ENCODE measurements around the gene SLX4IP.
"Not testable (repeated sequence)": the region's sequence is repeated elsewhere in the genome, so short reads cannot be mapped to it uniquely, and the experiment has no call there.

Gene SLX4IP

DNA sequence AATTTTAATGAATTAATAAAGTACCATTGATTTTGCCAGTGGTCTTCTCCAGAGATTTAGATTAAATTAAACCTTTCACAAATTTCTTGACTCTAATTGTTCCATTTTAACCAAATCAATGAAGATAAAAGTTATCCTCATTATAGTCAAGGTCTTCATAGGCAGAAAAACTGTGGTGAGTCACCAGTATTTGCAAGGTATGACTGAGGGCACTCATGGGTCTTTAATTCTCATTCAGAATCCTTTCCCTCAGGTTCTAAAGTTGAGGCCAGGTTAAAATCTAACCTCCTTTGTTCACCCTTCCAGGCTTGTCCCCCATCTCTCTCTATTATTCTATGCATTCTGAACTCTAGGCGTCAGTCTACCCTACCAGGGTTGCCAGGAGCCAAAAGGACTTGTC is 144.8 kb downstream of the SLX4IP start:
- no peak for DNase-seq

DNA sequence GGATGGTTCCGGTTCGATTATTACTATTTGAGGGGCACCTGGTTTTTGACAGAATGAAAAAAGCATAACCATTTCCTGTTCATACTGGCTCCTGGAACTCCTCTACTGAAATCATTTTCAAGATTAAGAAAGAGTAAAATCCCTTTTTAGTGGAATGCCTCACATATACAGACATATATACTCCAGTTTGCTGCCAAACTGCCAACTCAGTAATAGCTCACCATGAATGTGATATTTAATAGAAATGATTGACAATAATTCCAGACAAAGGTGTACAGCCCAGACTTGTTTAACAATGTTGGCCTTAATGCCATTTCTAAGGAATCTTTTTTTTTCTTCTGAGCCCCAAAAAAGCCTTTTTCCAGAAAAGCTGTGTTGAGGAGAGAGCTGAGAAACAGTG is 145.6 kb downstream of the SLX4IP start:
- no peak for DNase-seq

DNA sequence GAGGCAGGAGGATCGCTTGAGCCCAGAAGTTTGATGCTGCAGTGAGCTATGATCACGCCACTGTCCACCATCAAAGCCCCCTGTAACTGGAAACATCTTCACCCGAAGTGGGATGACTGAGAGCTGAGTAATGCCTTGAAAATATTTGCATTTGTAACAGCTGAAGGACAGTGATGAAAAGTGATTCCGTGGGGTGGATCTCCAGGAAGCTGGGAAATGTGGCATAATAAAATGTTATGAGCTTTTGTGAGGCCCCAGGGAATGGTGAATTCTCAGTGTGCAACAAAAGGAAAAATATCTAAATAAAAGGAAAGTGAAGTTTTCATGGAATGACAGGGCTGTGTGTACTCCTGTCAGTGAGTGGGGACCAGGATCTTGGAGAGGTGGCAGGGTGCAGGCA is 146.7 kb downstream of the SLX4IP start:
- no peak for DNase-seq

DNA sequence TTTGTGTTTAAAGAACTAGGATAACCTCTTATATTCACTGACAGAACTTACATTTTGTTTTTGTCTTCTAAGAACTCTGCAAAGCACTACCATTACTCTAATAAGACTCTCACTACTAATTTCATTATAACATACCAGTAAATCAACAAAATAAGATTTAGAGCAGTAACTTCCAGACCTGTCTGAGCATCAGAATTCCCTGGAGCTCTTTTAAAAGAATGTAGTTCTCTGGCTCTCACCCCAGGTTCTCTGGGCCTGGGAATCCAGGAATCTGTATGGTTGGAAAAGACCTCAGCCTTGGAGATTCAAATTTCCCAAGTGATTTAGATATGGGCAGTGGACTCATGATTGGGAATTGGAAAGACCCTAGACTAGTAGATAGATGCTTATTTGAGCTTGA is 149.3 kb downstream of the SLX4IP start:
- no peak for DNase-seq

DNA sequence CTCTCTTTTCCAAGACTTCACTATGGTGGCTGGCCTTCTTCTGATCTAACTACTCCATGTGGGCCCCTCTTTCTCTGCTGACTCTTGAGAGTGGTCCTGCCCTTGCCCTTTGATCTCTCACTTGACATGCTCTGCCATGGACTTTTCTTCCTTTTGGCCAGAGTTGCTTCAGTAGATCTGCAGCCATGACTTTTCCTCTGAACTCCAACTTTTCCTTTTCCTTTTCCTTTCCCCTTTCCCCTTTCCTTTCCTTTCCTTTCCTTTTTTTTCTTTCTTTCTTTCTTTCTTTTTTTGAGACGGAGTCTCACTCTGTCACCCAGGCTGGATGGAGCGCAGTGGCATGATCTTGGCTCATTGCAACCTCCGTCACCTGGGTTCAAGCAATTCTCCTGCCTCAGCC is 150.2 kb downstream of the SLX4IP start:
- DNase-seq, result no peak

DNA sequence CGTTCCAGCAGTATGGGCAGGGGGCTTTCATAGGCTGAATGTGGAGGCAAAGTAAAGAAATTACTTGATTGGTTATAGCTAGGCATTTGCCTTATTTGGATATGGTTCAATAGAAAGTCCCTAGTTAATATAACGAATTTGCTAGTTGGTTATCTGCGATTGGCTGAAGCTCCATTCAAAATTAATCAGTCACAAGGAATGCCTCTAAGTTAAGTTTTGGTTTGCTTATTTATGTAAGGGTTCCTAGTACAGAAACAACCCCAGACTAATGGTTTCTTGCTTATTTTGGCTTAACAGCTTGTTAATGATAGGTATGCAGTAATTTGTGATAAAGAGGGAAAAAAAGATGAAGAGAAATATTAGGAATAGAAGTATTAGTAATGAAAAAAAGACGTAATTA is 151.2 kb downstream of the SLX4IP start:
- no peak for DNase-seq

DNA sequence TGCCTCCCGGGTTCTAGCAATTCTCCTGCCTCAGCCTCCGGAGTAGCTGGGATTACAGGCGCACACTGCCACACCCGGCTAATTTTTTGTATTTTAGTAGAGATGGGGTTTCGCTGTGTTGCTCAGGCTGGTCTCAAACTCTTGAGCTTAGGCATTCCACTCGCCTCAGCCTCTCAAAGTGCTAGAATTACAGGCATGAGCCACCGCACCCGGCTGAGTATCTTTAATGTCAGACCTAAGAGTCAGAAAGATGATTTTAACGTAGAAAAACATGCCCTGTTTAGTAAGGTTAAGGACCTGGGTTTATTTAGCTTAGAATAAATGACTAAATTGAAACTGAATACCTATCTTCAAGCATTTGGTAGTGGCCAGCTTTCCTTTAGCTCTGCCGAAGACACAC is 155.3 kb downstream of the SLX4IP start:
- not testable (repeated sequence) for DNase-seq

DNA sequence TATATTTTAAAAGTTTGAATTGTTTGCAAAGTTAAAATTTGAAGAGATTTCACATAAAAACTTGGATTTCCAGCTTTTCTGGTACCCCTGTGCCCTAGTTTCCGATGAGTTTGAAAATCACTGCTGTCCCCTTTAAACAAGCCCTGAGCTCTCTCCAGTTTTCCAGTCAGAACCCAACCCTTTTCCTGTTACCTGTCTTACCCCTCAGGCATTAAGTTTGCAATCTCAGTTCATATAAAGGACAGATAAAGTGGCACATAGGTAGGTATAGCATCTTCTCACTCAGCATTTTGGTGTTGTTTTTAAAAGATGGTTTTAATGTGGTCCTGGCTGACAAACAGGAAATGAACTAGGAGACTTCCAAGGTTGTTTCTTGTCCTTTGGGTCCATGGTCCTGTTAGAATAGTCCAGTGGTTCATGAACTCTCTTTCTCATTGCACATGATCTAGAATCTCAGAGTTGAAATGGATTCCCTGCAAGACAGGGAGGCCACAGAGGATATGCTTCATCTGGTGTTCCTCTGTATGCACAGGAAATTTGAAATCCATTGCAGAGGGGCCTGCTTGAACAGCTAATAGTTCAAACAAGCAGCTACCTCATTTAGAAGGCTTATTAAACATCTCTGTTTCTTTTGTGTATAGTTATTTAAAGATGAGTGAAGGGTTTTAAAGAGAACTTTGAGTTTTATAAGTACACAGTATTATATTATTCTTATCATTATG is 156.0 kb downstream of the SLX4IP start:
- DNase-seq, result no peak

DNA sequence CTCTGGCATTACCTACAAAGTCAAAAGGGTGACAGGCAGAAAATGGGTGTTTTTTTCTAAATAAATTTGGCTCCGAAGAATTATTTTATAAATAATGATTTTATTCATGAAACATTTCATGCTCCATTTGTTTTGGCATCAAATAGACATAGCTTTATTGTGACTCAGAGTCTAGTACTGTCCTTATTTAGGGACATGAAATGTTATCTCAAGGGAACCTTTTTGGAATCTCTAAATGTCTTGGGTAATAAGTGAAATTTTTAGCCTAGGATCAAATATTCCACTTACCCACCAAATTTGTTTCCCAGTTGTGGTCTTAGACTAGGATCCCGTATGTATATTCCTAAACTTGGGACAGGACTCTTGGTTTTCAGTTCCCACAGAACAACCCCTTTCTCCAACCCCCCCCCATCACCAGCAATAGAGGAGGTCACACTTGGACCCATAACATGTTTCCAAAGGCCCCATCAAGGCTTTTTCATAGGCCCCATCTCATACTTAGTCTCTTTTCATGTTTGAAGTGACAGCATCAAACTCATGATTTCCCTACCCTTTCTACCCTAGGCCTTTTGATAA is 156.9 kb downstream of the SLX4IP start:
- DNase-seq, result no peak

DNA sequence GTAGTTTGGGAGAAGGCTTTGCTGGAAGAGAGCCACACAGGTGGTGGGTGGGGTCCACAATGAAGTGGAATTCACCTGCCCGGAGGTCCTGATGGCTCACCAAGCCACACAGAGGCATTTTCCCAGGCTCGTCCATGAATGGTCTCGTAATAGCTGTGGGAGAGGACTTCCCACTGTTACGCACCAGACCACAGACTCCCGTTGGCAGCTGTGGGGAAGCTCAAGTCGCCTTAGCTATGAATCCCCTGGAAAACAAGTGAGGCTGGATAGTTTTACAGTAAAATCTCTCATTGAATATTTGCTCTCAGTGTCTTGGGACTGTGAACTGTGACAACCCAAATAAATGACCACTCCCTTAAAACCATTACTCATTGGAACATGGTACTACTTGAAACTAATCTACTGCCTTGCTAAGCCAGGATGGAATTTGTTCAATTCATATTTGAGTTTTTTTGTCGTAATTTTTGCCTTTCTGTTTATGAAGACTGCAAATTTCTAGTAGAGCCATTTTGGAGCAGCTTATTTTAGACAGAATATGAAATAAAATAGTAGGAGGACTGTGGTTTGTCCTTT is 159.3 kb downstream of the SLX4IP start:
- no peak for DNase-seq

DNA sequence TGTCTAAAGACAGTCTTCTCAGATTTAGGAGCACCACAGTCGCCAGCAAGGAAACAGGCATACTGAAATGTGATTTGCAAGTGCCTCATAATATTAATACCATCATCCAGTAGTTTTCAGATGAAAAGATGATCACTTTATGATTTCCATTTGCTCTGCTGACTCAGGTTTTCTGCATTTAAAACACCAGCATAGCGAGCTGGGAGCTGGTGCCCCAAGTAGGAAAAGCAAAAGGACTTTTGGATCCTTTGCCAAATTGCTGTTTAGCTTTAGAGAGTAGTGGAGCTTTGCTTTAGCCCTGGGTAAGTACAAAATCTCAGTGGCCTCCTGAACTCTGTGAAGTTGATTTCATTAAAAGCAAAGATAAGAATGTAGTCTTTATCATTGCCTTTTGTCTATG is 160.2 kb downstream of the SLX4IP start:
- no peak for DNase-seq

DNA sequence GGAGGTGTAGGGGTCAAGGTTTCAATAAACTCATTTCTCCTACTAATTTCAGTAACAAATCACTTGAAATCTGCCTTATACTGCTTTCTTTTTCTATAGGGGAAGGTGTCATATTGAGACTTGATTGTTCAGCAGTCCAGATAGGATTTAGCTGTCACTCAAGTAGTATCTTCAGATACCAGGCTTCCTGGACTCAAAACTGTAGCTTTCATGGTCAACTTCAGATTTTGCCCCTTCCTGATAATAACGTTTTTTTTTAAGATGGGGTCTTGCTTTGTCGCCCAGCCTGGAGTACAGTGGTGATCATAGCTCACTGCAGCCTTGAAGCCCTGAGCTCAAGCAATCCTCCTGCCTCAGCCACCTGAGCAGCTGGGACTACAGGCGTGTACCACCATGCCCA is 160.9 kb downstream of the SLX4IP start:
- no peak for DNase-seq

DNA sequence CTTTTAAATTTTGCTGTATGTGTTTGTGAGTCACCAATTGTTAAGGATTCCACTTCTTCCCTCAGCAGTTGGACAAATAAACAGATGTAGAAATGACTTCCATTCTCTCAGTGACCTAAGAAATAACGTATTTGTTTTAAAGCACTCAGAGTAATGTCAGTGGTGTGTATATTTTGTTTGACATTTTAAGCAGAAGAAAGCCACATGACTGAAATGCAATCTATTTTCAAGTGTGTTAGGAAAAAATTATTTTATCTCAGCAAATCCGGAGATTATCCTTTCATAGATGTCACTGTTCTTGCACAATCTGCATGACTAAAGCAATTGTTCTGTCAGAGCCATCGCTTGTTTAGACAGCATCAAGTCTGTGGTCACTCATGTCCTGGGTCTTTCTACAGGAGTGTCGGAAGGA is 161.6 kb downstream of the SLX4IP start:
- no peak for DNase-seq

DNA sequence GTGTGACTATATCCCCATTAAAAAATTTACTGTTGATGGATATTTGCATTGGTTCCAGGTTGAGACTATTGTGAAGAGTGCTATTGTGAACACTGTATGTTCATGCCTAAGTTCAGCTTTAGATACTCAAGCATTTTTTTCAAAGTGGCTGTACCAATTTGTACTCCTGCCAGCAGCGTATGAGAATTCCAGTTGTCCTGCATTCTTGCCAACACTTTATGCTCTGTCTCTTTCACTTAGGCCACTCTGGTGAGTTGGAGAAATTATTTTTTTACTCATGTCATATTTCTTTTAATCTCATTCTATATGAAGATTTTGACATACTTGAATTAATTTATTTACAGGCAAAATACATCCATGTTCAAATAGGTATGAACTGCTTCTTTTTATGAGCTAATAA is 162.5 kb downstream of the SLX4IP start:
- no peak for DNase-seq

DNA sequence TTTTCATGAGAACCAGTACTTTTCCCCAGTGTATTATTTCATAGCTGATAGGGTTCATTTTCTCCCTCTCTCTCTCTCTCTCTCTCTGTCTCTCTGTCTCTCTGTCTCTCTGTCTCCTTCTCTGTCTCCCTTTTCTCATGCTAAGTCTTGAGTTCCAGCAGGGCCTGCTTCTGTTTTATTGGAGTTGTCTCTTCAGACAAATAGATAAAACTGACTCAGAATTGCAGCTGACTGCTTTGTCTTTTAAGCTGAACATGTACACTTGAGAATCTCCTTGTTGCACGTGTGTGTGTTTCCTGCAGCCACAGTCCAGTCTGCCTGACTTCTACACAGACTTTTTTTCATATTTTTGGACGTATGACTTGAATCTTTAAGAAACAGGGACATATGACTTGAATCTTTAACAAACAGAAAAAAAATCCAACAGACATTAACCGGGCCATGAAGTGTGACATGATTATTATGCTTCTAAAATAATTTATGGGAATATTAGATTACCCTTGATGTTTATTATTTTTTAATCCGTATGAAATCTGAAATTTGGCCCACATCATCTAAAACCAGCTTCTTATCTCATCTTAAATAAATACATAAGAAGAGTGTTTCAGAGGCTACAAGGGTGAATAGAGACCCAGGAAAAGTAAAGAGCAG is 167.2 kb downstream of the SLX4IP start:
- DNase-seq, result no peak

DNA sequence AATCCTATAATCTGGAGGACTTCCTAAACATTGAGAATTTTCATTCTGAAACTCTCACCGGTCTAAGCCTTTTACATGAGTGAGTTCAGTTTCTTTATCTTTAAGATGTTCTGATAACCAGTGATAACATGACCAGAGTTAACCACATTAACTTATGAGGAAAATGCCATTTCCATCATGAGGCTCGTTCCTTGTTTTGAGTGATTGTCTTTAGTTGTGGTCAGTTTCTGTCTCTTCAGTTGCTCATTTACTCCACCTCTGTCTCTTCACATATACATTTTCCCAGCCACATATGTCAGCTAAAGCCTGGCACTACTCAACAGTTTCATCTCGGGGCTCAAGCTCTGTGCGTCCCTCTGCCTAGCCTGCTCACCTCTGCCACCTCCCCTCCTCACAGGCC is 168.3 kb downstream of the SLX4IP start:
- no peak for DNase-seq

DNA sequence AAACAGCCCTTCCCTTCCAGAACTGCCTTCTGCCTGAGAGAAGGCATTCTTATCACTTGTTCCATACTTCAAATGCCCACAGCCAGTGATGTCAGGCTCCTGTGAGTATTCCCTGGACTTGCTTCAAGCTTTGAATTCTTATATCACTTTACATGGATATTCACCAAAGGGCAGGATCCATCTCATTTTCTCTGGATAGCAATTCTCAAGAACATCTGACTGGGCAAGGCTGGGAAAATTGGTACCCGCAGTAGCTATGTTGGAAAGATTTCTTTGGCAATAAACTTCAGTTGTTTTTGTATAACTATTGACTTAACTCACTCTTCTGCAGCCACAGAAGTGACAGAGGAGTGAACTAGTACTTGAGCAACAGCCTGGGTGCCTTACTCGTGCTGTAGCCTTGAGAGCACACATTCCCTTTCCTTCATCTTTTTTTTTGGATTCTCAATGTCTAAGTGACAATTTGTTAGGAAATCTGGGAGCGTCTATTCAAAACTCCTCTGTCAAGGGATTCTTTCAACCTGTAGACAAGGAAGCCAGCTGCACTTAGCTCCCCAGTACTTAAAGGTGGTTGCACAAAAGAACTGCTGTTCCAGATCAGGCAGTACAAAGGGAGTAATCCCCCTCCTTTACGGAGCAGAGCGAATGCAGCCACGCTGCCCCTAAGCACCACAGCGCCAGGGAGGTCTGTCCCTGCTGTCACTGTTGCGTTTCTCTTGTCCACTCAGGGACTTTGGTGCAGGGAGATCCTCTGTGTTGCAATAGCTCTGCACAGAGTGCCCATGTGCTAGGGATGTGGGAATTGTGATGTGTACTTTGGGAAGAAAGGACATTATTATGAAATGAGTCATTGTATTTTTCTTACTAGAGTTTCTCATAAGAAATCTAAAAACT is 169.1 kb downstream of the SLX4IP start:
- DNase-seq, result no peak

DNA sequence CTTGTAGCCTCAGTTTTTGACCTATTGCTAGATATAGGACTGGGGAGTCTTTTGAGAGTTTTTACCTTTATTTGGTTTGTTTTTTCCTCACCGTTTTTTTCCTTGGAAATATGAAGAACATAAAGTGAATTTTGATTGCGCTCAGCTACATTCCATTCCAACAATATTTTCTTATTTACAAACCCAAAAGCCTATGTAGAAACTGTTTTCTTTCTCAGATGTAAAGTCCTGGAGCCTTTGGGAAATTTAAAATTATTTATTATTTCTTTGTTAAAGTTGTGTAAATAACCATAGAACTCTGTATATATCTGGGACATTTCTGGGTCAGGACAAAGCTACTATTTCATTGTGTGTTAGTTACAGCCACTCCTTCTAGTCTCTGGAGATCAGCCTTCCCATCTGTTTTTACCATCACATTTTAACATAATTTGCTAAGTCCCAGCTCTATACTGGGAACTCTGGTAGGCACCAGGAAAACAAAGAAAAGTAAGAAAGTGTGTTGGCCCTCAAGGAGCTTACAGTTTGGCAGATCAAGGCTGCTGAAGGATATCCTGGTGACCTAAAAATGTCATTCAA is 169.8 kb downstream of the SLX4IP start:
- no peak for DNase-seq

DNA sequence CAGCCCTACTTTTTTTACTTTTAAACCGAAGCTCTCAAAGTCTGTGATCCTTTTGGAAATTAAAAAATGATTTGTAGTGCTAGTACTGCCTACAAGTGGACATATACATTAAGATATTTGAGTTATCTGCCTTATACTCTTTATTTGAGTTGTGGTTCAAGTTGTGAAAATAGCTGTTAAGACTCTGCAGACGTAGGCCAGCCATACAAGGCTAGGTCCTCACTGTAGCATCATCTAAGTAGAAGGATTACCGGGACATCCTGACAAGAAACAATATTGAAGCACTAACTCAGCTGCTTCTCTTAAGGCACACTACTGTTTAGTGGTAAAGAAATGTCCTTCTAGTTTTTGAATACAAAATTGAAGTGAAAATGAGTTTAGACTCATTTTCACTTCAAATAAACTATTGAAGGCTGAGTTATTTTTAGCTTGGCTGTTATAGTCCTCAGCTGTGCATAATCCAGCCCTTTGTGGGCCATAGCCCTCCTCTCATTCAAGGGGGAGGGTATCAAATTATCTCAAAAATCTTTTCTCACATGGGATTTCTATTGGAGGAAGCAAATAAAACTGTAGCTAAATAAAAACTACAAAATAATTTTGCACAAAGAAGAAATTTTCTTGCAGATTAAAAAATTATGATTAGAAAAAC is 170.6 kb downstream of the SLX4IP start:
- no peak for DNase-seq

DNA sequence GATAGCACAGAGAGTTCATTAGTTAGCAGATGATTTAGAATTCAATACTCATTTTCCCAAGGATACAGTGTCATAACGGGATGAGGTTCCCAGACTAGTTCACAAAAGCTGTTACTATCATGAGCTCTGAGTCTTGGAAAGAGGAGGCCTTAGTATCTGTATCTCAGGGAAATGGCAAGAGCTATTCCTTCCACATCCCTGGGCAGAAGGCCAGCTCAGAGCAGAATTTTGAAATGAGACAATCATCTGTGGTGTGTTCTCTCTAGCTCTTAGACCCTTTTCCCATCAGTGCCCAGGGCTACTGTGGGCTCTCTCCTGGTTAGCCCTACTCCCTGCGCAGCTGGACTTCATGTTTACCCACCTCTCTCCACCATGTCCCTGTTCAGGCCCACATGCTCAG is 174.2 kb downstream of the SLX4IP start:
- DNase-seq, result no peak

DNA sequence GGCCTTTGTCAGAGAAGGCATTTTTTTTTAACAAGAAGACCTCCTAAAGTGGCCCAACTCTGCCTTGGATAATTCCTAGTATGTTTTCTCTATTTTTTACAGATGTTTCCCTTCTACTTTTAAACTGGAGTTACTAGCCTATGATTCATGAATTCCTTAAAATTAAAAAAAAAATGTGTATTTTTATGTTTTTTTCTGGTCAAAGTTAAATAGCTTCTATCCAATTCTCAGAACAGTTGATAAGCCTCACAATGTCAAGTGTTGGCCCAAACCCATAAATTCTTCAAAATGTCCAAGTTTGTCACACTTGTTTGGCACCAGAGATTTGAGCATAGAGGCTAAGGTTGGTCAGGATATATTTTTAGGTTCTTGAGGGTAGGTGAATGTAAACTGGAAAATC is 174.7 kb downstream of the SLX4IP start:
- DNase-seq, result no peak

DNA sequence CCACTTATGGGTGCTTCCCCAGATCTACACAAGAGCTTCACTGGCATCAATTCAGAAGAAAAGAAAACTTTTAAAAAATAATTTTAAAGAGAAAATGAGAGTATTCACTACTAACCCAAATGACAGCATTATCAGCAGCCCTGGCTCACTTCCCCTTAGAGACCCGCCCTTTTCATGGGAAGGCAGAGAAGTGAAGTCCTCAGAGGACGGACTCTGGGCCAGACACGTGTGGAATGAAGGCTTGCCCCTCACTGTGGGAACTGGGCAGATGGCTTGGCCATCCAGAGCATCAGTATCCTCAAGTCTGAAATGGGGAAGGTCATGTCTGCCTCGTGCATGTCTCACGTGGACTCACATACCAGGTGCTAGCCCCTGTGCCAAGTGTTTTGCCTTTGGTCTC is 175.1 kb downstream of the SLX4IP start:
- no peak for DNase-seq
